Breast epithelium (tissue), 4 donors: ENCODE data around the gene UBE2Q2. TPM values are rescaled to one million over a fixed set of nuclear protein-coding genes. Genes with fewer than 3 reads are reported as not detected.

Experiments
- DNase-seq, 2 donors: peaks; one replicate each; pipeline ENCODE4 v3.0.0-alpha.2; 2019; ENCODE audit warnings: low spot score in 2 of 2
- H3K27ac ChIP-seq, 2 donors: fragments of 200-600 bp; sonication (generic) in 1 of 2; one replicate each; pipeline ENCODE4 v1.5.1; 2016 to 2019; ENCODE audit warnings: mild to moderate bottlenecking in 1 of 2
- H3K27me3 ChIP-seq, 2 donors: fragments of 200-600 bp; sonication (generic) in 1 of 2; one replicate each; pipeline versions ENCODE4 v1.5.1 to v1.6.0; 2017 to 2019; ENCODE audit warnings: control low read depth in 1 of 2, mild to moderate bottlenecking in 1 of 2
- H3K36me3 ChIP-seq: fragments of 200-600 bp; one replicate; pipeline ENCODE4 v1.5.1; 2019
- H3K4me1 ChIP-seq, 2 donors: fragments of 200-600 bp; sonication (generic); one replicate each; pipeline ENCODE4 v1.5.1; 2016 to 2019; ENCODE audit warnings: control low read depth in 1 of 2
- H3K4me3 ChIP-seq, 3 donors: fragments of 200-600 bp; sonication (generic); 1 replicate in 2 of 3; 2 replicates in 1 of 3; pipeline ENCODE4 v1.5.1; 2016 to 2019; ENCODE audit warnings: mild to moderate bottlenecking in 3 of 3, moderate library complexity in 2 of 3
- H3K9me3 ChIP-seq, 2 donors: fragments of 200-600 bp; sonication (generic) in 1 of 2; one replicate each; pipeline ENCODE4 v1.5.1; 2016 to 2019; ENCODE audit warnings: control low read depth in 1 of 2
- POLR2A ChIP-seq: fragments of 450-650 bp; IDR thresholded peaks from one replicate; pipeline ENCODE4 v1.6.1; 2016; ENCODE audit warnings: antibody characterized with exemption, mild to moderate bottlenecking, moderate library complexity
- POLR2AphosphoS5 ChIP-seq, 3 donors: sonication (generic); formaldehyde crosslinking; IDR thresholded peaks; one replicate each; pipeline ENCODE4 v1.6.1; 2017; ENCODE audit warnings: antibody characterized with exemption in 3 of 3
- intact Hi-C: fragments of 100-400 bp; cut with DNase I; formaldehyde crosslinking; loops from one replicate; pipeline ENCODE4 v1.15.1; 2023; ENCODE audit warnings: low total_unique reads
- total RNA-seq, 3 donors: library from RNA; depleted of rRNA; stranded (reverse); fragments of >200 nt; gene quantifications; one replicate each; pipeline ENCODE4 v1.1.0, GENCODE V29; 2016
- TF ChIP-seq, protein P1 (sequence below), 3 donors: fragments of 450-650 bp; IDR thresholded peaks; one replicate each; pipeline ENCODE4 v1.5.1; 2016 to 2017; ENCODE audit warnings: antibody characterized with exemption in 3 of 3, mild to moderate bottlenecking in 3 of 3, moderate library complexity in 3 of 3

UBE2Q2 gene
- total RNA-seq, 3 donors from 2014 or later, result 45.9 to 56.5 (median 48.8) TPM

DNA sequence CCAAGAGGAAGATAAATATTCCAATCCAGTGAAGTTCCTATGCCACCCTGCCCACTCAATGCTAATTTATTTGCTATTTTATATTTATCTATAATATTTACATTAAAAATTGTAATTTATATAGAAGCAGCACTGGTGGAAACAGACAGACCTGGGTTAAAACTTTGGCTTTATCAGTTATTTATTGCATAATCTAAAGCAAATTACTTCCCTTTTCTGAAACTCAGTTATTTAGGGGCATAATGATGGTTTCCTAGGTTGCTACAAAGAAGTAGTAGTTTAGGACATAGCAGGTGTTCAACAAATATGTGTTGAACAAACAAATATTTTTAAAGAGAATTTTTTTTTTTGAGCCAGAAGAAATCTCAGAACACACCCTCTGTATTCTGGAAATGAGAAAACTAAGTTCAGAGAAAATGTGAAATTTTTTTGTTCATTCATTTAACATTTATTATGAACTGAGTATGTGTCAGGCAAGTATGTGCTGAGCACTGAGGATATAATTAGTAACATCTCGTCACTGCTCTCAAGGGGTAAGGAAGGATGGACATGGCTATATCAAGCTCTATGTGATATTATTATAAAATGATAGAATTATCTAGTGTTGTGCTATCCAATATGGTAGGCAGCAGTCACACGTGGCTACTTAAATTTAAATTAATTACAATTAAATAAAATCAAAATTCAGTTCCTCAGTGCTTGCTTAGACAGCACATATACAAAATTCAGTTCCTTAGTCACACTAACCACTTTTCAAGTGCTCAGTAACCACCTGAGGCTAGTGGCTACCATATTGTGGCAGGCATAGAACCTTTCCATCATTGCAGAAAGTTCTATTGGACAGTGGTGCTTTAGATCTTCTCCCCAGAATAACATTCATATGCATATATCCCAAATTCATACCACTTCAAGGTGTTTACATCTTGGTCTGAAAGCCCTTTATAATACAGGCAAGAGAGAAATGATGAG, 7.0 kb upstream of the UBE2Q2 start:
- no peak overlapping the region for H3K27ac ChIP-seq
- H3K36me3 ChIP-seq, result no peaks in the 10 kb centered on the region
- no peak overlapping the region for H3K4me3 ChIP-seq
- no peaks in the 10 kb centered on the region for H3K9me3 ChIP-seq
- no peaks in the 10 kb centered on the region for H3K4me1 ChIP-seq
- DNase-seq, result no peak
- TF ChIP-seq, protein P1, sequence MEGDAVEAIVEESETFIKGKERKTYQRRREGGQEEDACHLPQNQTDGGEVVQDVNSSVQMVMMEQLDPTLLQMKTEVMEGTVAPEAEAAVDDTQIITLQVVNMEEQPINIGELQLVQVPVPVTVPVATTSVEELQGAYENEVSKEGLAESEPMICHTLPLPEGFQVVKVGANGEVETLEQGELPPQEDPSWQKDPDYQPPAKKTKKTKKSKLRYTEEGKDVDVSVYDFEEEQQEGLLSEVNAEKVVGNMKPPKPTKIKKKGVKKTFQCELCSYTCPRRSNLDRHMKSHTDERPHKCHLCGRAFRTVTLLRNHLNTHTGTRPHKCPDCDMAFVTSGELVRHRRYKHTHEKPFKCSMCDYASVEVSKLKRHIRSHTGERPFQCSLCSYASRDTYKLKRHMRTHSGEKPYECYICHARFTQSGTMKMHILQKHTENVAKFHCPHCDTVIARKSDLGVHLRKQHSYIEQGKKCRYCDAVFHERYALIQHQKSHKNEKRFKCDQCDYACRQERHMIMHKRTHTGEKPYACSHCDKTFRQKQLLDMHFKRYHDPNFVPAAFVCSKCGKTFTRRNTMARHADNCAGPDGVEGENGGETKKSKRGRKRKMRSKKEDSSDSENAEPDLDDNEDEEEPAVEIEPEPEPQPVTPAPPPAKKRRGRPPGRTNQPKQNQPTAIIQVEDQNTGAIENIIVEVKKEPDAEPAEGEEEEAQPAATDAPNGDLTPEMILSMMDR (IDR thresholded peaks at IDR 0.05), result no peak
- no peak for TF ChIP-seq POLR2AphosphoS5 (IDR thresholded peaks at IDR 0.05)
- TF ChIP-seq POLR2A, result no peak
- intact Hi-C loops, result no loop called here
- no peaks in the 10 kb centered on the region for H3K27me3 ChIP-seq

DNA sequence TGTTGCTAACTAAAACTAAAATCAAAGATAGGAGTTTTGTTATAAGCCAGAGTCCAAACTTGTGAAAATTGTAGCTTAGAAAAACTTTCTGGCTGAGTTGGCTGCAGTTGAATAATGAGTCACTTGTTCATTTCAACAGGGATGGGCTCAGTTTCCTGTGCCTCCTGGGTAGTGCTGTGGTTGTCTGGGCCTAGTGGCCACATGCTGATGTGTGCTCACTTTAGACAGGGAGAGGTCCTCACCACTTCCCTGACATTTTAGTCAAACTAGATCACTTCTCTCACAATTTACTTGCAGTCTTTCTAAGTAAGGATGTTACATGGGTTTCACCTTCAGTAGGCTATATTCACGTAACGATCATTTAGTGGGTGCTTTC, 6.3 kb upstream of the UBE2Q2 start:
- no peaks in the 10 kb centered on the region for H3K36me3 ChIP-seq
- no peaks in the 10 kb centered on the region for H3K4me1 ChIP-seq
- no peak overlapping the region for H3K4me3 ChIP-seq
- no peaks in the 10 kb centered on the region for H3K9me3 ChIP-seq
- no peak overlapping the region for H3K27ac ChIP-seq
- H3K27me3 ChIP-seq, result no peaks in the 10 kb centered on the region
- intact Hi-C loops, result no loop called here
- no peak for TF ChIP-seq POLR2A
- no peak for TF ChIP-seq POLR2AphosphoS5 (IDR thresholded peaks at IDR 0.05)
- TF ChIP-seq, protein P1 (IDR thresholded peaks at IDR 0.05), result no peak
- no peak for DNase-seq

- Histone ChIP-seq H3K36me3 (no peaks in the 10 kb centered on the region), H3K27me3 (no peaks in the 10 kb centered on the region), H3K4me3 (no peak overlapping the region), H3K27ac (peak overlapping the region; percentile 8 to 50), H3K4me1 (peaks cover 0 to 6% of the 10 kb centered on the region in 2 donors), H3K9me3 (no peaks in the 10 kb centered on the region)
- intact Hi-C loops, result no loop called here
- no peak for DNase-seq
- TF ChIP-seq POLR2A, result no peak
- TF ChIP-seq, protein P1 (IDR thresholded peaks at IDR 0.05), result no peak
- no peak for TF ChIP-seq POLR2AphosphoS5 (IDR thresholded peaks at IDR 0.05)
Observed at GRCh38 chr15:75840659-75841058, 2.6 kb upstream of the UBE2Q2 start.

GRCh38 chr15:75841626-75842025, 1.6 kb upstream of the UBE2Q2 start:
- Histone ChIP-seq H3K4me3 (no peak overlapping the region), H3K27me3 (no peaks in the 10 kb centered on the region), H3K9me3 (no peaks in the 10 kb centered on the region), H3K4me1 (peaks cover 0 to 8% of the 10 kb centered on the region in 2 donors), H3K27ac (peak overlapping the region in 1 of 2 donors; percentile 50), H3K36me3 (no peaks in the 10 kb centered on the region)
- no peak for TF ChIP-seq POLR2A
- TF ChIP-seq, protein P1 (IDR thresholded peaks at IDR 0.05), result no peak
- no peak for TF ChIP-seq POLR2AphosphoS5 (IDR thresholded peaks at IDR 0.05)
- intact Hi-C loops, result no loop called here
- DNase-seq, result no peak
